ENCODE results near the gene KRTAP12-3.

DNA sequence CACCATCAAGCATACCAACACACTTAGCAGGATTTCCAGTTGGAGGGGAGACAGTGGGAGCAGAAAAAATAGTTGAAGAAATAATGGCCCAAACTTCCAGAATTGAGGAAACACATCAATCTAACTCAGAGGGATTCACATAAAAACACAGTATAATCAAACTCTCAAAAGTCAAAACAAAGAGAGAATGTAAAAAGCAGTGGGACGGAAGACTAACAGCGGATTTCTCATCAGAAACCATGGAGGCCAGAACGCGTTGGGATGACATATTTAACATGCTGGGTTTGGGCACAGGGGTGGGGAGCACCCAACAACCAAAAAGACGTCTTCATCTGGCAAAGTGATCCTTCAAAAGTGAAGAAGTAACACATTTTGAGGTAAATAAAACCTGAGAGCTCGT, 37.8 kb upstream of the KRTAP12-3 start:
- TF ChIP-seq, protein P1, sequence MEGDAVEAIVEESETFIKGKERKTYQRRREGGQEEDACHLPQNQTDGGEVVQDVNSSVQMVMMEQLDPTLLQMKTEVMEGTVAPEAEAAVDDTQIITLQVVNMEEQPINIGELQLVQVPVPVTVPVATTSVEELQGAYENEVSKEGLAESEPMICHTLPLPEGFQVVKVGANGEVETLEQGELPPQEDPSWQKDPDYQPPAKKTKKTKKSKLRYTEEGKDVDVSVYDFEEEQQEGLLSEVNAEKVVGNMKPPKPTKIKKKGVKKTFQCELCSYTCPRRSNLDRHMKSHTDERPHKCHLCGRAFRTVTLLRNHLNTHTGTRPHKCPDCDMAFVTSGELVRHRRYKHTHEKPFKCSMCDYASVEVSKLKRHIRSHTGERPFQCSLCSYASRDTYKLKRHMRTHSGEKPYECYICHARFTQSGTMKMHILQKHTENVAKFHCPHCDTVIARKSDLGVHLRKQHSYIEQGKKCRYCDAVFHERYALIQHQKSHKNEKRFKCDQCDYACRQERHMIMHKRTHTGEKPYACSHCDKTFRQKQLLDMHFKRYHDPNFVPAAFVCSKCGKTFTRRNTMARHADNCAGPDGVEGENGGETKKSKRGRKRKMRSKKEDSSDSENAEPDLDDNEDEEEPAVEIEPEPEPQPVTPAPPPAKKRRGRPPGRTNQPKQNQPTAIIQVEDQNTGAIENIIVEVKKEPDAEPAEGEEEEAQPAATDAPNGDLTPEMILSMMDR (IDR thresholded peaks at IDR 0.05), result no peak
- TF ChIP-seq POLR2A (IDR thresholded peaks at IDR 0.05), result no peak
